ENCODE data around the gene NWD2. TPM values are rescaled to one million over a fixed set of nuclear protein-coding genes. Genes with fewer than 3 reads are reported as not detected.
A peak's percentile ranks its signal among the peaks of the same experiment; 100 is the strongest.

Gene NWD2
- total and polyA plus RNA-seq, 9 of the 15 experiments (the other 6 are each of a cell fraction or from before 2014, with no cell fraction given), result not detected

DNA sequence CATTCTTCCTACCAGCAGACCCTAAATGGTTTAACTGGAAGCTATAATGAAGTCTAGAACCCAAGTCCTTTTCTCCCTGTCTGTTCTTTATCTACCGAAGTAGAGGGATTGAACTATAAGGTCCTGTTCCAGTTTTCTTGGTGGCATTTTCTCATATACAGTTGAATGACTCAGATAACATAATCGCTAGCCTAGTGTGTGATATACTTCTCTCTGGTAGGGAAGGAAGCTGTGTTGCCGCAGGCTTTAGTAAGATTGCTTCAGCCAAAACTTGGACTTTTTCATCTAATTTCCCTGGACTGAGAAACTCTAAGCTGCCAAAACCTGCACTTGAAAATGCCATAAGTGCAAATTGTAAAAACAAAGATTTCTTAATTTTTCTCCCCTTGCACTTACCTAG, 123.4 kb downstream of the NWD2 start:
- H3K4me3 ChIP-seq, result no peak overlapping the region
- no peak overlapping the region for H2AFZ ChIP-seq (ENCODE audit: low read depth, low read length)
- no peak overlapping the region for H3K27ac ChIP-seq (ENCODE audit: extremely low read depth, low read depth, low read length)
- no peak overlapping the region for H3K9ac ChIP-seq (ENCODE audit: insufficient read depth in 1 of 2, low read depth in 2 of 2, low read length in 2 of 2)
- no peaks in the 10 kb centered on the region; a peak in 1 of 5 replicates for H3K4me1 ChIP-seq (replicated peaks in 1 of 2; ENCODE audit: control insufficient read depth in 2 of 2, insufficient read depth in 2 of 2, low read length in 2 of 2)
- H3K36me3 ChIP-seq (ENCODE audit: control insufficient read depth, insufficient read depth, low read length), result no peaks in the 10 kb centered on the region
- no peaks in the 10 kb centered on the region for H3K9me1 ChIP-seq (ENCODE audit: control insufficient read depth, insufficient read depth, low read length)
- ChIA-PET CTCF (ENCODE audit: low intra/inter-chr PET ratio) (interaction anchor here (0.5 kb wide), 1 partner anchor 1433 kb away, joined by 3 read pairs; no protein-coding TSS in a partner anchor), POLR2A (no interaction called here)
- H3K4me2 ChIP-seq (ENCODE audit: insufficient read depth, low read length), result no peak overlapping the region
- WGBS (ENCODE audit: insufficient coverage, low coverage, missing lambda C conversion rate), result 0% methylated on average over 3 of the region's 3 CpGs
- no peaks in the 10 kb centered on the region for H4K20me1 ChIP-seq (replicated peaks; ENCODE audit: control insufficient read depth, insufficient read depth, low read length)
- FAIRE-seq, result no peak
- no peaks in the 10 kb centered on the region for H3K27me3 ChIP-seq (ENCODE audit: control insufficient read depth in 2 of 2, insufficient read depth in 2 of 2, low read length in 2 of 2)
- intact Hi-C loops (cut with micrococcal nuclease) (no loop called here), in situ Hi-C loops (cut with MboI) (no loop called here)
- no peaks in the 10 kb centered on the region for H3K79me2 ChIP-seq (ENCODE audit: control insufficient read depth, insufficient read depth, low read length)
- no TSS peak for BruUV-seq (replicated peaks)
- DNase-seq (ENCODE audit: extremely low read depth in 1 of 4, low spot score in 3 of 4), result no peak
- no peak for TF ChIP-seq DDX20 (tag; IDR thresholded peaks at IDR 0.05; ENCODE audit: low read depth)
- peak; percentile 48; the same call in 1 of the 2 replicates for TF ChIP-seq CEBPG (CRISPR knock-in tag; IDR thresholded peaks at IDR 0.05)
- no peak for TF ChIP-seq CEBPG (tag; conservative IDR thresholded peaks at IDR 0.05 in 1 of 2, IDR thresholded peaks at IDR 0.05 in 1 of 2)
- ATAC-seq, result no peak
- no peaks in the 10 kb centered on the region for H3K9me3 ChIP-seq (replicated peaks; ENCODE audit: control insufficient read depth, insufficient read depth, low read depth, low read length)

DNA sequence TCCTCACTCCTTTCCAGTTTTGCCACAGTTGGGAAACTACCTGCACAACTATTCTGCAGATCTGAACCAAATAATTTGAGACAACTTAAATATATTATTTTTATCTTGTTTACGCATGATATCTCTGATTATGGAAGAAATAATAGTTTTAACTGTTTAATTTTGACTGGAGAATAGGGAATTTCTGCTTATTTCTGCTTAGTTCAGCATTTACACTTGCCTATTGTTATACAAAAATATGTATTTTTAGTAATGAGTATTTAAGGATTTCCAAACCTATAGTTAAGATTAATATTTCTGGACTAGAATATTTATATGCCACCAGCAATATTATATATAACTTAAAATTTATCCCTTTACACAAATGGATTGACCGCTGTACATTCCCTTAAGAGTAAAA, 125.5 kb downstream of the NWD2 start:
- in situ Hi-C loops (cut with MboI), result no loop called here
- H3K9me3 ChIP-seq (replicated peaks; ENCODE audit: control insufficient read depth, insufficient read depth, low read depth, low read length), result no peaks in the 10 kb centered on the region
- H3K4me2 ChIP-seq (ENCODE audit: insufficient read depth, low read length), result no peak overlapping the region
- H4K20me1 ChIP-seq (replicated peaks; ENCODE audit: control insufficient read depth, insufficient read depth, low read length), result no peaks in the 10 kb centered on the region
- H2AFZ ChIP-seq (ENCODE audit: low read depth, low read length), result no peak overlapping the region
- ATAC-seq (no peak), FAIRE-seq (no peak), DNase-seq (ENCODE audit: extremely low read depth in 1 of 4, low spot score in 3 of 4) (no peak)
- intact Hi-C loops (cut with micrococcal nuclease), result no loop called here
- no peaks in the 10 kb centered on the region; a peak in 1 of 5 replicates for H3K4me1 ChIP-seq (replicated peaks in 1 of 2; ENCODE audit: control insufficient read depth in 2 of 2, insufficient read depth in 2 of 2, low read length in 2 of 2)
- H3K9me1 ChIP-seq (ENCODE audit: control insufficient read depth, insufficient read depth, low read length), result no peaks in the 10 kb centered on the region
- no peaks in the 10 kb centered on the region for H3K36me3 ChIP-seq (ENCODE audit: control insufficient read depth, insufficient read depth, low read length)
- H3K27ac ChIP-seq (ENCODE audit: extremely low read depth, low read depth, low read length), result no peak overlapping the region
- H3K4me3 ChIP-seq, result no peak overlapping the region
- no peaks in the 10 kb centered on the region for H3K79me2 ChIP-seq (ENCODE audit: control insufficient read depth, insufficient read depth, low read length)
- H3K27me3 ChIP-seq (ENCODE audit: control insufficient read depth in 2 of 2, insufficient read depth in 2 of 2, low read length in 2 of 2), result no peaks in the 10 kb centered on the region
- no peak overlapping the region for H3K9ac ChIP-seq (ENCODE audit: insufficient read depth in 1 of 2, low read depth in 2 of 2, low read length in 2 of 2)
- no TSS peak for BruUV-seq (replicated peaks)
- TF ChIP-seq SPI1 (IDR thresholded peaks at IDR 0.05; ENCODE audit: borderline replicate concordance, low read depth, low read length) (no peak), ZNF316 (IDR thresholded peaks at IDR 0.05) (peak; percentile 41; the same call in 1 of the 2 replicates)
- CTCF ChIA-PET (ENCODE audit: low intra/inter-chr PET ratio), result no interaction called here
- POLR2A ChIA-PET, result no interaction called here
- WGBS (ENCODE audit: insufficient coverage, low coverage, missing lambda C conversion rate), result 46% methylated on average over 2 of the region's 2 CpGs
